ENCODE measurements around the gene TTC3. TPM values are rescaled to one million over a fixed set of nuclear protein-coding genes. Genes with fewer than 3 reads are reported as not detected.

Gene TTC3
- total RNA-seq, 1 donor from 2014 or later = 339 TPM

DNA sequence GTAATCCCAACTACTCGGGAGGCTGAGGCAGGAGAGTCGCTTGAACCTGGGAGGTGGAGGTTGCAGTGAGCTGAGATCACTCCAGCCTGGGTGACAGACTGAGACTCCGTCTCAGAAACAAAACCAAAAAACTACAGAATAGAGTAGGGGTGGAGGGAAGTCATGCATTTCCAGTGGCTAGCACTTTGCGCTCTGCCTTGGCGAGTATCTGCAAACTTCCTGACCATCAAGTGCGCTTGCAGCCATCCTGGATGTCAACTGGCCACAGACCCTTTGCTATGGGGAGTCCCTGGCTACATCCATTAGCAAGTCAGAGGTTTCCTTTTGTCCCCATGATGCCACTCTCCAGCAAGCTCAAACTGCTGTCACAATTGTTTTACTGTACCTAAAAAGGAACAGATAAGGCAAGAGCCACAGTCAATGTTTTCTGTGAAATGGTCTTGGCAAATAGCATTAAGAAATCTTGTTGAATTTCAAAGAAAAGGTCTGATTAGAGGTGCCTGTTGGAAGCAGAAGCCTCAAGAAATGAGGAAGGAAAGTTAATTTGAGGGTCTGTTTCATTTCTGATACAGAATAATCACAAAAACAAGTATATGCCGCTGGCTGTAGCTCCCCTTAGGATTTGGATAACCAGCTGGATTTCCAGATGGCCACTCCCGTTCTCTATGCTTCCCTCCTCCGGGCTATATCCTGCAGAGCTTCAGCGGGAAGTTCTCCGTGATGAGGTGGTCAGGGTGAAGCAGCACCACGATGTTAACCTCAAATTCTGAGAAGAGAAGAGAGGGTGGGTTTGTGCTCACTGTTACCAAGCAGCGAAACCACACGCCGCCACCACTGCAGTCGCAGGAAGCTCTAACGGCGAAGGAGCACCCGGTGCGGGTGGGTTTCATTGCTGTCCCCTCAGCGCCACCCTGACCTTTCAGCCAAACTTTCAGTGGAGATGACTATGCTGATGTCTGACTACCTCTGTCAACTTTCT lies 152.1 kb downstream of the TTC3 start:
- DNase-seq = no peak

GRCh38 chr21:37226041-37226920 lies 153.2 kb downstream of the TTC3 start:
- DNase-seq = no peak

- no peak for DNase-seq
These were observed 154.3 kb downstream of the TTC3 start for GRCh38 chr21:37227071-37228002.

- DNase-seq = no peak
These were observed 154.9 kb downstream of the TTC3 start for GRCh38 chr21:37228003-37228400.

DNA sequence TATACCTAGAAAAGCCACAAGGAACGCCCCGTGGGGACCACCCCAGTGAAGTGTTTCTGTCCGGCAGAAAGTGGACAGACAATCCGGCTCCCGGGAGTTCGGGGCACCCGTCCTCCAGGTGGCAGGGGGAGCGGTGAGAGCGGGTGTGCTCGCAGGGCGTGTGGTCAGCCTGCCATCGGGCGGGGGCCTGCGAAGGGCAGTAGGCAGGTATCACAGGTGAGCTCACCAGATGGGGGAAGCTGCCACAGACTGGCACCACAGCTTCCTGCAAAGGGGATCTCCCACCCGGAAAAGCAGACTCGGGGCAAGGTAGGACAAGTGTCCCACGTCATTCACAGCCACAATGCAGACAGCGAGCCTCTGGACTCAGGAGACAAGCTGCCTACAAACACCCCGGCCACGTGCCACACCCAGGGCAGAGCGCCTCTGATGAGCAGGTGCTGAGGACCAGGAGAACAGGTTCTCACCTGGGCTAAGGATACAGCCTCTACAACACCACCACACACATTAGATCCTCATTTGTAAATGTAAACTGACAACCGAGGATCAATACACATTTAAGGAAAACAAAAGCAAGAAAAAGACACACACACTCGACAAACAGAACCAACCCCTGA lies 157.7 kb downstream of the TTC3 start:
- DNase-seq = no peak

GRCh38 chr21:37231249-37231645 lies 158.2 kb downstream of the TTC3 start:
- no peak for DNase-seq

- DNase-seq = no peak
These were observed 158.6 kb downstream of the TTC3 start for GRCh38 chr21:37231671-37232070.

GRCh38 chr21:37232274-37233018 lies 159.4 kb downstream of the TTC3 start:
- no peak for DNase-seq

GRCh38 chr21:37233551-37234146 lies 160.6 kb downstream of the TTC3 start:
- no peak for DNase-seq

GRCh38 chr21:37237346-37237745 lies 164.3 kb downstream of the TTC3 start:
- DNase-seq = no peak

DNA sequence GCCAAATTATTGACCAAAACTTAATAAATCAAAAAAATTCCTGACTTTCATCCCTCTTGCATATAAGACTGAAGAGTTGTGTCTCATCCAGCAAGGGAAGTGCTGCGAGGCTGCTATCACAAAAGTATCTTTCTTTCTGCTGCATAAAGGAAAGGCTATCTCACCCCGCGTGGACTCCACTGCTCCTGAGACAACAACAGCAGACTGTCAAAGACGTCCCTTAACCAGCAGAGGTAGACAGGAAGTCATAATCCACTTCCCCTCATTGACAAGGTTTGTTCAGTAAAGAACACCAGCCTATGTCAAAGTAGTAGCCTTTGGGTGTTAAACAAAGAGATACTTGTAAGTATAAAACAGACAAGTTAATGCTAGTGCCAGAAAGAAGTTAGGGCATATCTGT lies 164.7 kb downstream of the TTC3 start:
- no peak for DNase-seq

DNA sequence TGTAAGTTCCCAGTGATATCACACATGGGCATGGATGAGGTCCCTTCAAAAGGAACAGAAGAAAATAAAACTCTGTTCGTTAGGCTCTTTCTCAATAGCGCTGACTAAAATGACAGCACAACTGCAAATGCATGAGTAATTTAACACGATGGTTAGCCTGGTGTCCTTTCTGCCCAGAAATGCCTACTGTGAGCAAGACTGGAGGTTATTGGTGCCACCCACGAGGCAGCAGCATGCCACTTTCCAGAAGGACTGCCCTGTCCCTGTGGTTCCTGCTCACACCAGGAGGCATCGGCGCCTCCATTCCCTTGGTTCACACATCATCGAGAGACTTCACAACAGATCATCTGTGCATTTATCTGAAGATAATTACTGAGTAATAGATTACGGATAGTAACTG lies 167.9 kb downstream of the TTC3 start:
- DNase-seq = no peak

- no peak for DNase-seq
These were observed 168.4 kb downstream of the TTC3 start for GRCh38 chr21:37241426-37241825.

DNA sequence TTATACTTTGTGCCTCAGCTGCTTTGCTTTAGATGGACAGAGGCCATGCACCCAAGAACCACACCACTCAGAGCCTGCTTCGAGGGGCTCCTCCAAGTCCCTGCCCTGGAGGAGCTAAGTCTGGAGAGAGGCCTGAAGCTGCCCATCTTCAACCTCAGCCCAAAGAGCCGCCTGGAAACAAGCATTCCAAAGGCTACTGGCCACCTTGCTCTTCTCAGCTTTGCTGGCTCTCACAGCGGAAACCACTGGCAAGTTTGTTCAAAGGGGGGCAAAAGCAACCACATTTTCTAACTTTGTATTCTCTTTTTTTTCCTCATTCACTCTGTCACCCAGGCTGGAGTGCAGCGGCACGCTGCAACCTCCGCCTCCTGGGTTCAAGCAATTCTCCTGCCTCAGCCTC lies 170.9 kb downstream of the TTC3 start:
- DNase-seq = no peak

GRCh38 chr21:37244501-37245095 lies 171.5 kb downstream of the TTC3 start:
- no peak for DNase-seq

DNA sequence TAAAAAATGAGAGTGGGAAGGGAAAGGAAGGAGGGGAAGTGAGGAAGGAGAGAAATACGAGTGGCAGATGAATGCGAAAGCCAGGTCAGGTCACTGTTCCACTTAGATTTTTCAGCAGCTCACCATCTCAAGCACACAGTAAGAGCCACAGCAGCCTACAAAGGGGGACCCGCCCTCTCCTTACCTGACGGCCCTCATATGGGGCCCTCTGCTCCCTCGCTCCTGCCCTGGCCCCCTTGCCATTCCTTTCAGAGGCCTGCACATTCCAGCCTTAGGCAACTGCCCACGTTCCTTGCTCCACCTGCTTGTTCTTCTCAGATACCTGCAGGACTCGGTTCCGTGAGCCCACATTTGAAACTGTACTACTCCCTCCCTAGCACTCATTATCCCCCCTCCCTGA lies 172.1 kb downstream of the TTC3 start:
- DNase-seq = no peak

GRCh38 chr21:37248298-37248697 lies 175.2 kb downstream of the TTC3 start:
- DNase-seq = no peak

DNA sequence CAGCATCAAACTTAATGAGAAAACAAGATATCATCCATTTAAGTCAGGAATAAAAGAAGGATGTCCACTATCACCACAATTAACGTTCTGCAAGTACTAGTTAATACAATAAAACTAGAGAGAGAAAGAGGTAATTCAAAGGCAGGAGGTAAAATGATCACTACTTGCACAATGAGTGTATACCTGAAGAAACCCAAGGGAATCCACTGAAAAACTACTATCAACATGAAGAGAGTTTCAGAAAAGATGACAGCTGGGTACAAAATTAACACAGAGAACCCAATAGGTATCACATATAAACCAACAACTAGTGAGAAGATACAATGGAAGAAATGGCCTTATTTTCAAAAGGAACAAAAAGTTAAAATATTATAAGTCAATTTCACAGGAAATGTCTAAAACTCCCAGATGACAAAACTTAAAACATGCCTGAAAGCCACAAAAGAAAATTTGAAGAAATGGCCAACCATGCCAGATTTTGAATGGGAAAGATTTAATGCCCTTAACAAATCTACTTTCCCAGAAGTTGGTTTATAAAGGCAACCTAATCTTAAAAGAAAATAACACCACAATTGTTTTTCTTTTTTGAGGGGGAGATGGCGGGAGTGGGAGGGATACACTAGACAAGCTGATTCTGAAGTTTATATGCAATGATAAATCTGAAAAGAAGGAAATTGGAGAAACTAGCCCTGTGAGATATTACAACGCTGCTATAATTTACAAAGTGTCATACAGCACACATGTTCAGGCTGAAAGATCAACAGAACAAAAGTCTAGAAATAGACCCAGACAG lies 176.3 kb downstream of the TTC3 start:
- DNase-seq = no peak

- DNase-seq = no peak
These were observed 178.2 kb downstream of the TTC3 start for GRCh38 chr21:37251294-37251634.

All from tongue (tissue), 2 donors.